Retinal pigment epithelial cell (primary cell): ENCODE measurements around the gene PRSS53.

Source experiments
- DNase-seq: peaks from one replicate; pipeline ENCODE4 v3.0.0-alpha.2; 2010; ENCODE audit warnings: low read depth
- H3K4me3 ChIP-seq: 2 replicates; pipeline ENCODE4 v1.5.1; 2011; ENCODE audit warnings: mild to moderate bottlenecking, low read length, control low read depth, moderate library complexity
- TF ChIP-seq, protein P1 (sequence below): conservative IDR thresholded peaks from 2 replicates; pipeline ENCODE4 v1.5.1; 2011; ENCODE audit warnings: low read depth, low read length, control low read depth, inconsistent platforms

PRSS53 gene

DNA sequence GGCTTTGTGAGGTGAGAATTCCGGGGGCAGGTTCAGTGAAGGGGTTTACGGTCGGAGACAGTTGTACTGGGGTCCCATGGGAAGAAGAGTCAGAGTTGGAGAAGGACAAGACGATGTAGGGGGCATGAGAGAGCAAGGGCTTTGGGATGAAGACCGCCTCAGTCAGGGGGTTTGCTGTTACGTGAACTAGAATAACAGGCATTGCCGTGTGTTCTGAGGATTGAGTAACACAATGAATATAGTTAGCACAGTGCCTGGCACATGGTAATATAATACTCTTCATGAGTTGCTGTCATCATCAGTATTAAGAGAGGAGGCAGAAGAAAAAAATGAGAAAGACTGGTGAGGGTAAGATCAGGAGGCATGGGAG is 13.9 kb downstream of the PRSS53 start:
- TF ChIP-seq, protein P1, sequence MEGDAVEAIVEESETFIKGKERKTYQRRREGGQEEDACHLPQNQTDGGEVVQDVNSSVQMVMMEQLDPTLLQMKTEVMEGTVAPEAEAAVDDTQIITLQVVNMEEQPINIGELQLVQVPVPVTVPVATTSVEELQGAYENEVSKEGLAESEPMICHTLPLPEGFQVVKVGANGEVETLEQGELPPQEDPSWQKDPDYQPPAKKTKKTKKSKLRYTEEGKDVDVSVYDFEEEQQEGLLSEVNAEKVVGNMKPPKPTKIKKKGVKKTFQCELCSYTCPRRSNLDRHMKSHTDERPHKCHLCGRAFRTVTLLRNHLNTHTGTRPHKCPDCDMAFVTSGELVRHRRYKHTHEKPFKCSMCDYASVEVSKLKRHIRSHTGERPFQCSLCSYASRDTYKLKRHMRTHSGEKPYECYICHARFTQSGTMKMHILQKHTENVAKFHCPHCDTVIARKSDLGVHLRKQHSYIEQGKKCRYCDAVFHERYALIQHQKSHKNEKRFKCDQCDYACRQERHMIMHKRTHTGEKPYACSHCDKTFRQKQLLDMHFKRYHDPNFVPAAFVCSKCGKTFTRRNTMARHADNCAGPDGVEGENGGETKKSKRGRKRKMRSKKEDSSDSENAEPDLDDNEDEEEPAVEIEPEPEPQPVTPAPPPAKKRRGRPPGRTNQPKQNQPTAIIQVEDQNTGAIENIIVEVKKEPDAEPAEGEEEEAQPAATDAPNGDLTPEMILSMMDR = no peak
- DNase-seq = no peak
- peak overlapping the region; percentile 99 for H3K4me3 ChIP-seq

DNA sequence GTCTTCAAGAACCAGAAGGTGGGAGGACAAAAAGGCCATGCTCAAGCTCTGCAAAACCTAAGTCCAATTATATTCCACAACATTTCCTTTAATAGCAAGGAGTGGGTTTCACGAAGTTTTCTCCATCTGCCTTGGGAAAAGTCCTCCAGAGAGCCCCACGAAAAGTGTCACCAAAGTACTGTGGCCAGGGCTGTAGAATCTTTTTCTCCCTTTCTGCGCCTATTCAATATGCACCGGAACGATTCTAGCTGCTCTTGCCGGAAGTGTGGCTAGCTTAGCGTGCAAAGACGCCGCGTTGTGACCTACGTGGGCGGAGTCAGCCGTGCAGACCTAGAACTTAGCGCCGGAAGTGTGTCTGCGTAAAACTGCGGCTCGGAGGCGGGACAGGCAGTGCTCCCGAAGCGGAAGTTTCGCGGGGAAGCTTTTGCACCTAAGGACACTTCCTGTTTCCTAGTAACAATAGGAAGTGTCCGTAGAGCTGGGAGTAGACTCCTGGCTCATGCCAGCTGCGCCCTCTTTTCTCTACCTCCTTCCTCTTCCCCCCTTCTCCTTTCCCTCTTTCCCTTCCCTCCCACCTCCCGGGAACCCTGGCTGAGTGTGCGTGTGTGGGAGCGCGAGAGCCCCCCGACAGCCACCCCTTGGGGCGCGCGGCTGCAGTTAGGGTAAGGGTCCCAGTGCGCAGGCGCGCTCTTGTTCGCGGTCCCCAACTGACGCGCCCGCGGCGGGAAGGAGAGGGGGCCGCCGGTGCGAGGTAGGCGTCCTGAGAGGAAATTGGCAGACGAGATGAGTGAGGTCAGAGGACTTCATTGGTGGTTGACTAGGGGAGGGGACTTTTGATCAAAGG is 14.6 kb downstream of the PRSS53 start, which contains the start of the genes ZNF646 and ZNF668:
Gene ZNF646 (plus strand): TSS at position 453 of the 844 bp plus-strand sequence. CDS start 1,903 bp downstream, outside the sequence.
Gene ZNF668 (minus strand): TSS at position 271 of the 844 bp plus-strand sequence. CDS start 9,781 bp downstream, outside the sequence.
- TF ChIP-seq, protein P1 = no peak
- DNase-seq = peak; percentile 98
- peak within 1 kb of the TSS; percentile 99 for H3K4me3 ChIP-seq

- H3K4me3 ChIP-seq = peak overlapping the region; percentile 99
- peak; percentile 61 for DNase-seq
- TF ChIP-seq, protein P1 = no peak
Observed at GRCh38 chr16:31073142-31073969, 15.4 kb downstream of the PRSS53 start.

DNA sequence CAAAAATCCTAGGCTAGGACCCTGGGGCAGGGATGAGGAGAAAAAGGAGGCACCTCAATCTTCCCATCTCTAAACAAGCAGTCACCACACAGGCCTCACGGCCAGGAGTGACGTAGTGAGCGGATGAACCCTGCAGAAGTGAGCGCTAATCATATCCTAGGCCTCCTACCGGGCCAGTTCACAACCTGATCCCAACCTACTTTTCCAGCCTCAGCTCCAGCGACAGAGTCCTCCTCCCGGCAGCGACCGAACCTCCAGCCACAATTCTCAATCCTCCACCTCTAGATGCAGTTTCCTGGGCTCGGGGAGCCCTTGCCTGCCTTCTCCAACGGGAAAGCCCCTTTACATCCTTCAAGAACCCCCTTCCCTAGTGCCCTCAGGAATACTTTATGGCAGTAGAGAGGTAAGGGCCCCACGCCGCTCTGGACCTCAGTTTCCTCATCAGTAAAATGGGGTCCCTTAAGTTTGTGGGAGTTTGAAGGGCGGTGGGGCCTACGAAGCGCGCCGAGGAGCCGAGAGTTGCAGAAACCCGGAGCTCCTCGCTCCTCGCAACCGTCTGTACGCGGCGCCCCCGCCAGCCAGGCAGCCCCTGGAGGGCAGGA is 16.1 kb downstream of the PRSS53 start:
- TF ChIP-seq, protein P1 = no peak
- DNase-seq = no peak
- H3K4me3 ChIP-seq = peak overlapping the region; percentile 99

GRCh38 chr16:31071861-31072260 is 16.9 kb downstream of the PRSS53 start:
- DNase-seq = peak; percentile 96
- H3K4me3 ChIP-seq = peak overlapping the region; percentile 99
- TF ChIP-seq, protein P1 = no peak

DNA sequence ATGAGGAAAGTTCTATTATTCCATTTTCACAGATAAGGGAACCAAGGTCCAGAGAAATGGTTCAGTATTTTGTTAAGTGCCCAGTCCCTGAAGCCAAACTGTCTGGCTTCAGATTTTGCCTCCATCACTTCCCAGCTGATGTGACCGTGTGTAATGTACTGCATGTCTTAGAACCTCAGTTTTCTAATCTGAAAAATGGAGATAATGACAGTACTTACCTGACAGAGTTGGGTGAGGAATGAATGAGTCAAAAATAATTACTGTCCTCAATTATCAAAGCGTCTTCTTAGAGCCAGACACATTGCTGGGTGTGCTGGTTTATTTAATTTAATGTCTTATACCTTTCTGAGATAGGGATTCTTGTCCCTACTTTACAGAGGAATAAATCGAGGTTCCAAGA is 21.4 kb downstream of the PRSS53 start:
- no peak for DNase-seq
- TF ChIP-seq, protein P1 = no peak
- H3K4me3 ChIP-seq = no peak overlapping the region
